Endodermal cell (in vitro differentiated cells): ENCODE data around the gene TLR1. TPM values are rescaled to one million over a fixed set of nuclear protein-coding genes. Genes with fewer than 3 reads are reported as not detected.

Experiments
- DNase-seq: peaks from one replicate; pipeline ENCODE4 v3.0.0-alpha.2; 2017
- H3K27ac ChIP-seq: 2 replicates; pipeline ENCODE4 v1.5.1; 2013; ENCODE audit warnings: mild to moderate bottlenecking, low read depth, low read length, moderate library complexity
- H3K27me3 ChIP-seq: 2 replicates; pipeline ENCODE4 v1.6.1; 2013; ENCODE audit warnings: mild to moderate bottlenecking, low read length, moderate library complexity; ENCODE audit not compliant: insufficient read depth, control insufficient read depth, poor library complexity, severe bottlenecking
- H3K36me3 ChIP-seq: 2 replicates; pipeline ENCODE4 v1.7.0; 2013; ENCODE audit warnings: mild to moderate bottlenecking, low read length, moderate library complexity; ENCODE audit not compliant: control insufficient read depth, insufficient read depth
- H3K4me1 ChIP-seq: one replicate; pipeline ENCODE4 v1.7.0; 2013; ENCODE audit warnings: low read length; ENCODE audit not compliant: control insufficient read depth, insufficient read depth
- H3K4me3 ChIP-seq: 2 replicates; pipeline ENCODE4 v1.5.1; 2013; ENCODE audit warnings: mild to moderate bottlenecking, low read length, moderate library complexity
- H3K9ac ChIP-seq: 2 replicates; pipeline ENCODE4 v1.6.1; 2013; ENCODE audit warnings: mild to moderate bottlenecking, low read length, moderate library complexity; ENCODE audit not compliant: poor library complexity, severe bottlenecking; ENCODE audit errors: extremely low read depth
- H3K9me3 ChIP-seq: 2 replicates; pipeline ENCODE4 v1.6.1; 2013; ENCODE audit warnings: mild to moderate bottlenecking, low read length, moderate library complexity; ENCODE audit not compliant: control insufficient read depth
- H3K27ac Mint-ChIP-seq: 2 replicates; pipeline ENCODE4 v1.8.0; 2020; ENCODE audit warnings: mixed read lengths
- H3K27me3 Mint-ChIP-seq: 2 replicates; pipeline ENCODE4 v1.8.0; 2021; ENCODE audit warnings: mild to moderate bottlenecking, mixed read lengths; ENCODE audit not compliant: insufficient read depth
- H3K36me3 Mint-ChIP-seq: 2 replicates; pipeline ENCODE4 v1.8.0; 2020; ENCODE audit warnings: low read depth, mixed read lengths
- H3K4me1 Mint-ChIP-seq: 2 replicates; pipeline ENCODE4 v1.8.0; 2020; ENCODE audit warnings: mixed read lengths
- H3K4me3 Mint-ChIP-seq: 2 replicates; pipeline ENCODE4 v1.8.0; 2020; ENCODE audit warnings: mild to moderate bottlenecking, moderate library complexity, mixed read lengths
- H3K9me3 Mint-ChIP-seq: 2 replicates; pipeline ENCODE4 v1.8.0; 2020; ENCODE audit warnings: mild to moderate bottlenecking, mixed read lengths
- WGBS, 2 experiments: methylation state at CpG; one replicate each; pipeline versions ENCODE4 v1.1.5 to v1.1.7; 2013; ENCODE audit warnings: missing lambda C conversion rate in 2 of 2, mixed read lengths in 1 of 2; ENCODE audit not compliant: insufficient coverage in 1 of 2, insufficient read length in 1 of 2; 5-methylcytosine and 5-hydroxymethylcytosine counted together
- total RNA-seq, 2 donors: library from RNA; stranded (reverse); fragmentation: NEBNext Ultra II Directional in 1 of 2; extraction: Animal tissue kit (Norgen Biotek cat#: 25700) in 1 of 2; gene quantifications; 2 replicates in 1 of 2; 3 replicates in 1 of 2; pipeline ENCODE4 v1.2.1, GENCODE V29; 2021
- TF ChIP-seq, protein P1 (sequence below): fragments of 200-600 bp; sonication (generic); conservative IDR thresholded peaks from 2 replicates; pipeline ENCODE4 v1.5.0; 2021; ENCODE audit warnings: antibody characterized with exemption, mild to moderate bottlenecking

TLR1 gene
- total RNA-seq, 2 donors from 2014 or later, result 0.09 TPM; not detected in 1

GRCh38 chr4:38803833-38804653 is 548 bp downstream of the TLR1 start:
- Histone ChIP-seq H3K27me3 (no peaks in the 10 kb centered on the region), H3K4me3 (no peak overlapping the region), H3K9me3 (no peaks in the 10 kb centered on the region), H3K27ac (no peak overlapping the region), H3K4me1 (no peaks in the 10 kb centered on the region), H3K36me3 (no peaks in the 10 kb centered on the region), H3K9ac (no peak overlapping the region)
- Mint-ChIP-seq H3K4me3 (no peak overlapping the region), H3K27ac (no peak overlapping the region), H3K27me3 (no peaks in the 10 kb centered on the region), H3K36me3 (no peaks in the 10 kb centered on the region), H3K4me1 (no peaks in the 10 kb centered on the region), H3K9me3 (peaks cover 33% of the 10 kb centered on the region)
- TF ChIP-seq, protein P1, sequence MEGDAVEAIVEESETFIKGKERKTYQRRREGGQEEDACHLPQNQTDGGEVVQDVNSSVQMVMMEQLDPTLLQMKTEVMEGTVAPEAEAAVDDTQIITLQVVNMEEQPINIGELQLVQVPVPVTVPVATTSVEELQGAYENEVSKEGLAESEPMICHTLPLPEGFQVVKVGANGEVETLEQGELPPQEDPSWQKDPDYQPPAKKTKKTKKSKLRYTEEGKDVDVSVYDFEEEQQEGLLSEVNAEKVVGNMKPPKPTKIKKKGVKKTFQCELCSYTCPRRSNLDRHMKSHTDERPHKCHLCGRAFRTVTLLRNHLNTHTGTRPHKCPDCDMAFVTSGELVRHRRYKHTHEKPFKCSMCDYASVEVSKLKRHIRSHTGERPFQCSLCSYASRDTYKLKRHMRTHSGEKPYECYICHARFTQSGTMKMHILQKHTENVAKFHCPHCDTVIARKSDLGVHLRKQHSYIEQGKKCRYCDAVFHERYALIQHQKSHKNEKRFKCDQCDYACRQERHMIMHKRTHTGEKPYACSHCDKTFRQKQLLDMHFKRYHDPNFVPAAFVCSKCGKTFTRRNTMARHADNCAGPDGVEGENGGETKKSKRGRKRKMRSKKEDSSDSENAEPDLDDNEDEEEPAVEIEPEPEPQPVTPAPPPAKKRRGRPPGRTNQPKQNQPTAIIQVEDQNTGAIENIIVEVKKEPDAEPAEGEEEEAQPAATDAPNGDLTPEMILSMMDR, result no peak
- DNase-seq, result no peak
- WGBS, 2 experiments, result 81 to 88% methylated on average over 3 to 6 of the region's 6 CpGs

- Histone ChIP-seq H3K9me3 (no peaks in the 10 kb centered on the region), H3K4me1 (no peaks in the 10 kb centered on the region), H3K27me3 (no peaks in the 10 kb centered on the region), H3K27ac (no peak overlapping the region), H3K36me3 (no peaks in the 10 kb centered on the region), H3K4me3 (no peak overlapping the region), H3K9ac (no peak overlapping the region)
- no peak for DNase-seq
- Mint-ChIP-seq H3K36me3 (no peaks in the 10 kb centered on the region), H3K4me1 (no peaks in the 10 kb centered on the region), H3K27ac (no peak overlapping the region), H3K4me3 (no peak overlapping the region), H3K27me3 (no peaks in the 10 kb centered on the region), H3K9me3 (peaks cover 29% of the 10 kb centered on the region)
- WGBS, 2 experiments, result 91 to 99% methylated on average over 13 to 15 of the region's 15 CpGs
- TF ChIP-seq, protein P1, result no peak
Measured at GRCh38 chr4:38802561-38803355, 1.8 kb downstream of the TLR1 start.

DNA sequence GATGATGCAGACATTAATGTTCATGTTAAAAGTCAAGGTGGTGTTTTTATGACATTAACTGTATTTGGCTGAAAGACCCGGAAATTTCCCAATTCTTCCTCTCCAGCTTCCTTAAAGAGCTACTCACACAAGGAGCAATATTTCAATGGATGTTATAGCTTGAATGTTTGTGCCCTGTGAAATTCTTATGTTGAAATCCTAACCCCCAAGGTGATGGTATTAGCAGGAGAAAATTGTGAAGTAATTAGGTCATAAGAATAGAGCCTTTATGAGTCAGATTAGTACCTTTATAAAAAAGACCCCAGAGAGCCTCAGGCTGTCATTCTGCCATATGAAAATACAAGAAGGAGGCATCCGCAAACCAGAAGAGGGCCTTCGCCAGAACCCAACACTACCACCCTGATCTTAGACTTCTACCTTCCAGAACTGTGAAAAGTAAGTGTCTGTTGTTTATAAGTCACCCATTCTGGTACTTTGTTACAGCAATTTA is 3.6 kb downstream of the TLR1 start:
- no peaks in the 10 kb centered on the region for H3K27me3 ChIP-seq
- no peak overlapping the region for H3K4me3 Mint-ChIP-seq
- no peaks in the 10 kb centered on the region for H3K4me1 ChIP-seq
- H3K27ac ChIP-seq, result no peak overlapping the region
- no peaks in the 10 kb centered on the region for H3K9me3 ChIP-seq
- peaks cover 24% of the 10 kb centered on the region for H3K9me3 Mint-ChIP-seq
- H3K36me3 Mint-ChIP-seq, result no peaks in the 10 kb centered on the region
- no peaks in the 10 kb centered on the region for H3K27me3 Mint-ChIP-seq
- H3K4me1 Mint-ChIP-seq, result no peaks in the 10 kb centered on the region
- WGBS, 2 experiments, result 92% methylated on average over 3 of the region's 3 CpGs; no CpG with 5 or more reads in 1 of the 2 experiments
- no peak overlapping the region for H3K27ac Mint-ChIP-seq
- H3K9ac ChIP-seq, result no peak overlapping the region
- no peak for DNase-seq
- H3K4me3 ChIP-seq, result no peak overlapping the region
- TF ChIP-seq, protein P1, result no peak
- no peaks in the 10 kb centered on the region for H3K36me3 ChIP-seq
